Small intestine (tissue), 7 donors: ENCODE measurements around the gene HIRA. TPM values are rescaled to one million over a fixed set of nuclear protein-coding genes. Genes with fewer than 3 reads are reported as not detected.

Experiments used
- DNase-seq, 2 donors: peaks; one replicate each; pipeline versions ENCODE4 v3.0.0 to v3.0.0-alpha.2; 2013
- FAIRE-seq: peaks from 2 replicates; lab custom pipeline; 2012; peaks lifted over from hg19 to GRCh38; lab: Jason Lieb, UNC
- H3K27ac ChIP-seq, 3 donors: one replicate each; pipeline ENCODE4 v1.5.1; 2013; ENCODE audit warnings: low read length in 2 of 3, mild to moderate bottlenecking in 2 of 3, control low read depth in 1 of 3, inconsistent platforms in 1 of 3, low read depth in 1 of 3, moderate library complexity in 1 of 3
- H3K27me3 ChIP-seq, 3 donors: one replicate each; pipeline ENCODE4 v1.6.1; 2013; ENCODE audit warnings: low read length in 3 of 3, inconsistent platforms in 1 of 3; ENCODE audit not compliant: control insufficient read depth in 3 of 3, insufficient read depth in 3 of 3
- H3K36me3 ChIP-seq, 3 donors: one replicate each; pipeline ENCODE4 v1.6.1; 2013; ENCODE audit warnings: low read length in 3 of 3, inconsistent platforms in 1 of 3, low read depth in 1 of 3, mild to moderate bottlenecking in 1 of 3, moderate library complexity in 1 of 3; ENCODE audit not compliant: control insufficient read depth in 3 of 3, insufficient read depth in 2 of 3
- H3K4me1 ChIP-seq, 3 donors: one replicate each; pipeline ENCODE4 v1.6.1; 2013; ENCODE audit warnings: low read length in 2 of 3, inconsistent platforms in 1 of 3, low read depth in 1 of 3, mild to moderate bottlenecking in 1 of 3, moderate library complexity in 1 of 3; ENCODE audit not compliant: control insufficient read depth in 3 of 3, insufficient read depth in 2 of 3
- H3K4me3 ChIP-seq, 3 donors: one replicate each; pipeline ENCODE4 v1.5.1; 2013; ENCODE audit warnings: low read length in 3 of 3, control low read depth in 1 of 3, inconsistent platforms in 1 of 3, low read depth in 1 of 3, mild to moderate bottlenecking in 1 of 3, moderate library complexity in 1 of 3
- H3K9me3 ChIP-seq, 2 donors: one replicate each; pipeline ENCODE4 v1.6.1; 2013; ENCODE audit warnings: low read depth in 1 of 2, low read length in 1 of 2; ENCODE audit not compliant: control insufficient read depth in 2 of 2, insufficient read depth in 1 of 2
- WGBS, 3 donors: extraction: QIAGEN DNeasy Blood & Tissue Kit; methylation state at CpG; one replicate each; pipeline ENCODE4 v1.1.7; 2013; 5-methylcytosine and 5-hydroxymethylcytosine counted together
- polyA plus RNA-seq, 4 donors: library from polyadenylated mRNA; stranded (reverse) in 3 of 4; unstranded in 1 of 4; fragments of 200-250 nt in 3 of 4; fragments of 120-200 nt in 1 of 4; gene quantifications; one replicate each; pipeline versions ENCODE4 v1.2.1 to v1.2.3, GENCODE V29; 2013
- donor health status: healthy with polysubstance abuse.
- donor health status: control.
- donor health status: control.
- donor health status: Bipolar disorder and iron deficiency.
- donor health status: healthy.

Gene HIRA
- polyA plus RNA-seq, 4 donors = 15.7 to 29.3 (median 21.3) TPM

DNA sequence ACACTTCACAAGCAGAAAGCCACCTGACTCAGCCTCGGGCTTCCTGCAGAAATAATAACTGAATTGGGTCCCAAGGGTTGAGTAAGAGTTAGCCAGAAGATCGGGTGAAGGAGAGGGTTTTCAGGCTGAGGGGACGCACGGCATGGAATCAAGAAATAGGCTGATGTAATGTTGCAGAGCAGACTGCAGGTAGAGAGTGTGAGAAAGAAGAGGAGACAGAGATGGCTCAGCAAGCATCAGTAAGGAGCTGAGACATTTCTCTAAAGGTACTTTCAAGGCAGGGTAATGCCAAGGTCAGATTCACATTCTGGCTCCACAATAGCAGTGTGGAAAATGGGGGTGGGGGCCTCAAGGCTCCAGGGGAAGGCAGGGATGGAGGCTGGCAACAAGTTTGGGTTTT, 18.6 kb downstream of the HIRA start:
- Histone ChIP-seq H3K36me3 (peaks cover 1 to 35% (median 4%) of the 10 kb centered on the region in 3 donors), H3K9me3 (no peaks in the 10 kb centered on the region), H3K4me1 (no peaks in the 10 kb centered on the region), H3K27ac (no peak overlapping the region), H3K4me3 (no peak overlapping the region), H3K27me3 (no peaks in the 10 kb centered on the region)
- DNase-seq (no peak), FAIRE-seq (no peak)
- 86 to 89% (median 88%) methylated on average over 4 of the region's 4 CpGs for WGBS, 3 donors

DNA sequence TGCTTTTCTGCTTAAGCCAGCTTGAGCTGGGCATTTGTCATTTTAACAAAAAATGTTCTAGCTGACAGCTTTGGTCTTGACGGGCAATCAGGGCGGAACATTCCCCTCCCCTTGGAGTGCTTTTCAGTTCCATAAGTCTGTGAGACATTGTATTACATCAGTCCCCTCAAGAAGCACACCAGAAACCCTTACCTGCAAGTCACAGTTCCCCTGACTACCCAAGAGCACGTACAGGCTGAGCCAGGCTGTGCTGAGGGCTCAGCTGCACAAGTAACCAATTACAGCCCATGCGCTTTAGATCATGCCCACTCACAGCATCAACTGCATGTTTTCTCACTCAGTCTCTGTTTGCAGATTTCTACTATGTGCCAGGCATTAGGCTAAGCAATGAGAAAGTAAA, 19.1 kb downstream of the HIRA start:
- Histone ChIP-seq H3K4me1 (no peaks in the 10 kb centered on the region), H3K9me3 (no peaks in the 10 kb centered on the region), H3K27ac (no peak overlapping the region), H3K4me3 (no peak overlapping the region), H3K36me3 (peaks cover 4 to 39% (median 4%) of the 10 kb centered on the region in 3 donors), H3K27me3 (no peaks in the 10 kb centered on the region)
- WGBS, 3 donors = 82 to 94% (median 90%) methylated on average over 4 of the region's 4 CpGs
- DNase-seq = no peak
- FAIRE-seq = no peak

DNA sequence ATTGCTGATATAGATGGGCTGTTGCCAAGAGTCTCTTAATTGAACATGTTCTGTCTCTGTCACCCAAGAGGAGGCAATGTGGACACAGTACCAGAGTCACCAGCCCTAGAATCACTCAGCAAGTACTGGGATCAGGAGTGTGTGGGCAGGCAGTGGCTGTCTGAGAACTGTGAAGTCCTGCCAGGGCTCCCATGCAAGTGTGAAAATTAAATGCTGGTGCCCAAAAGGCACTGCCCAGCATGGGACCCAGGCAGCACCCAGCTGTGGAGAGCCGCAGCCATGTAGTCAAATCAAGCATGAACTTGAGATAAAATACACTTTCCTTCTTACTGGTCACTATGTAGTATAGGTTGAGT, 19.9 kb downstream of the HIRA start:
- Histone ChIP-seq H3K4me3 (no peak overlapping the region), H3K27ac (no peak overlapping the region), H3K4me1 (no peaks in the 10 kb centered on the region), H3K9me3 (no peaks in the 10 kb centered on the region), H3K36me3 (peaks cover 4 to 37% (median 8%) of the 10 kb centered on the region in 3 donors), H3K27me3 (no peaks in the 10 kb centered on the region)
- 93 to 100% (median 95%) methylated on average over 1 of the region's 1 CpG for WGBS, 3 donors
- FAIRE-seq = no peak
- no peak for DNase-seq

DNA sequence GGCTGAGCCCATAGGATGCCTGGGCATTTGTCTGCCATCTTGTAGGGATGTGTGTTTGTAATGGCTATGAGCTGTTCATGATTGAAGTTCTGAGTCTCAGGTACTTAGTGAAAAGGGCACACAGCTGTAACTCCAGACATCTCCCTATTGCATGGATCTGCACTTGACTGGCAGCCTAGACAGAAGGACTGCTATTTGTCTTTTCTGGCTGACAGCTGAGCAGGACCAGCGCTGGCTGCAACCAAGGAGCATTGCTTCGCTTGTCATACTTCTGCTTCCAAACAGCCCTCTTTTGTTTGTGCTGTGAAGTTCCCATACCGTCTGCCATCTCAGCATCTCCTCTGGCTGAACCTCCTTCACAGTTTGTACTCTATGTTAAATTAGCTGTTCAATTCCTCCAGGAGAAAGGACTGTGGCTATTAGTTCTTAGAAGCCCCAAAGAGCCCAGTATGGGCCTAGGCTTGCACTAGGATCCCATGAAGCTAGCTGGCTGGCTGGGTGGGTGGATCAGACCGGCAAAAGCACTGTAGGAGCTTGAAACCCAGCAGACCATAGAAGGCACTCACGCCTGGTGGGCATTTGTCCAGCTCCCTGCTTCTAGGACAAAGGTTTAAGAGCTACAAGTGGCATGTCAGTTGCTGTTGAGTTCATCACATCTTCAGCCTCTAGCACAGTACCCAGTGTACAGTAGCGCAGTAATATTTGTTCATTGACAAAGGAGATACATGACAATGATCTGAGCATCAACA, 20.4 kb downstream of the HIRA start:
- Histone ChIP-seq H3K36me3 (peaks cover 4 to 42% (median 10%) of the 10 kb centered on the region in 3 donors), H3K4me1 (no peaks in the 10 kb centered on the region), H3K27me3 (no peaks in the 10 kb centered on the region), H3K27ac (no peak overlapping the region), H3K9me3 (no peaks in the 10 kb centered on the region), H3K4me3 (no peak overlapping the region)
- WGBS, 3 donors = 92 to 96% (median 92%) methylated on average over 6 of the region's 6 CpGs
- DNase-seq (no peak), FAIRE-seq (no peak)

DNA sequence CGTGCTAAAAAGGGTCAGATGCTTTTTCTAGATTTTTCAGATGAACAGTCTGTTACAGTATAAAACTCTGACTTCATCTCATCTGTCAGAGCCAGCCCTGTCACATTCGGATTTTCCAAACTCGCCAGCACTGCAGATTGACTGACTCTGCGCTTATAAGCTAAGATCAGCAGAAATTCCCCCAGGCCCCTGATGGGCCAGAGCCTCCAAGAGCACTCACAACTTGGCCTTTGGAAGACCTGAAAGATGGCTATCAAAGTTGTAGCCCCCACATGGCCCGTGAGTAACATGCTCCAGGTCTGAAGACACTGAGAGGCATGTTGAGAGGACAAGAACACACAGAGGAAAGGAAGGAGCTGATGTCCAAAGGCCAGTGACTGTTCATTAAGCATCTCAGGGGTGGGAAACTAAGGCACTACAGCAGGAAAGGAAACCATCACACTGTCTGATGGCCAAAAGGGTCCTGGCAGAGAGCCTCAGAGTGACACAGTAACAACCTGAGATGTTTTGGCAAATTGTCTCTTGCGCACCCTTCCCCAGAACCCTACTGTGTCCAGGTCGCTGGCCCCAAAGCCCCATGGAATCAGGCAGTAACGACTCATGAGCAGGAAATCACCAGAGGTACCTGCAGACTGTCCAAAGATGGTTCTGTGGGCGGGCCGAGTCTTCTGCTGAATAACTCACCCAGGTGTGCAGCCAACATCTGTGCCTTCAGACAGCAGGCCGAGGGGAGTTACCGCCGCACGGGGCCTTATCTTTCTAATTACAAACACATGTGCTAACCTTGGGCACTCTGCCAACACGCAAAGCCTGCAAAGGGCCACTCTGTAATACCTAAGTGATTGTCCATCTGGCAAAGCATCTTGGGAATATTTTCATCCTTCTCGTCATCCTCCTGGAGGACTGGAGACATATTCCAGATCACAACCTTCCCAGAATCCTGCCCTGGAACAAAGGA, 23.6 kb downstream of the HIRA start:
- no peak for FAIRE-seq
- no peaks in the 10 kb centered on the region for H3K9me3 ChIP-seq
- DNase-seq = peak; percentile 25 to 63
- no peak overlapping the region for H3K27ac ChIP-seq
- no peaks in the 10 kb centered on the region for H3K27me3 ChIP-seq
- no peaks in the 10 kb centered on the region for H3K4me1 ChIP-seq
- H3K36me3 ChIP-seq = peaks cover 4 to 57% (median 17%) of the 10 kb centered on the region in 3 donors
- 55 to 74% (median 64%) methylated on average over 16 of the region's 16 CpGs for WGBS, 3 donors
- no peak overlapping the region for H3K4me3 ChIP-seq

DNA sequence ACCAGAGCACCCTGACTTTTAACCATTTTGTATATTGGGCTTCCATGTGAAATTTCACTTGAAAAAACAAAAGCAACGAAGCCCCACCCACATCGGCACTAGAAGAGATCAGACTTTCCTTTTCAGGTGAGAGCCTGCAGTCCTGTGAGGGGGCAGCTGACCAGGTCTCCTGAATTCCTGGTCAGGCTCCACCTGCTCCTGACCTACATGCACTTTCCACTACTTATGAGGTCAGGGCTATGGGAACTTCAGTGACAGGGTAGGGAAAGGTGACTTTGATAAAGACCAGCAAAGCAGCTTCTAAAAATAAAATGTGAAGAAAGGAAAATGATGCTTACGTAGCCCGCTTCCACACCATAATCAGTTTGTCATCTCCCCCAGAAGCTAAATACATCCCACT, 24.7 kb downstream of the HIRA start:
- FAIRE-seq = no peak
- Histone ChIP-seq H3K4me1 (no peaks in the 10 kb centered on the region), H3K9me3 (no peaks in the 10 kb centered on the region), H3K27me3 (no peaks in the 10 kb centered on the region), H3K4me3 (no peak overlapping the region), H3K36me3 (peaks cover 4 to 58% (median 17%) of the 10 kb centered on the region in 3 donors), H3K27ac (no peak overlapping the region)
- 95 to 96% (median 95%) methylated on average over 4 of the region's 4 CpGs for WGBS, 3 donors
- DNase-seq = no peak

DNA sequence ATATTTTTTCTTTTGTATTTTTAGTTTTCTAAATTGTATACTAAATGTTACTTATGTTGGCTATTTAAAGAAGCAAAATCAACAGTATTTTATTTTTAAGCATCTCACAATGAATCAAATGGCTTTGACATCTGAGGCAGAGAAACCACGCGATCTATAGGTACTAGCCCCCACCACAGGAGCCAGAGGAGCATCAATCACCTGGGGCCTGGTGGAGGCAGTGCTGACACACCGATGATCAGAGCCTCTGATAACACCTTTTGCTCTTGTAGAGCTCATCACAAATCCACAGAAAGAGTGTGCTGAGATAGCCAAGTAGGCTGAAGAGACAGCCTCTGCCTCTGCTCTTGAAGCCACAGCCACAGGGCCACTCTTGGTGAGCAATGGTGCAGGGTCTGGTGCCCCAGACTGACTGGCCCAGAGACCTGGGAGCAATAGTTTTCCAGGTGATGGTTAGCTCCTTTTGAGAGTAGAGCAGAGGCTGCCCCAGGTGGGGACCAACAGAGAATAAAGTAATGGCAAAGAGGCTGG, 25.2 kb downstream of the HIRA start:
- Histone ChIP-seq H3K27ac (no peak overlapping the region), H3K4me3 (no peak overlapping the region), H3K27me3 (no peaks in the 10 kb centered on the region), H3K4me1 (no peaks in the 10 kb centered on the region), H3K36me3 (peaks cover 4 to 60% (median 17%) of the 10 kb centered on the region in 3 donors), H3K9me3 (no peaks in the 10 kb centered on the region)
- 82 to 93% (median 89%) methylated on average over 3 of the region's 3 CpGs for WGBS, 3 donors
- DNase-seq = no peak
- no peak for FAIRE-seq

DNA sequence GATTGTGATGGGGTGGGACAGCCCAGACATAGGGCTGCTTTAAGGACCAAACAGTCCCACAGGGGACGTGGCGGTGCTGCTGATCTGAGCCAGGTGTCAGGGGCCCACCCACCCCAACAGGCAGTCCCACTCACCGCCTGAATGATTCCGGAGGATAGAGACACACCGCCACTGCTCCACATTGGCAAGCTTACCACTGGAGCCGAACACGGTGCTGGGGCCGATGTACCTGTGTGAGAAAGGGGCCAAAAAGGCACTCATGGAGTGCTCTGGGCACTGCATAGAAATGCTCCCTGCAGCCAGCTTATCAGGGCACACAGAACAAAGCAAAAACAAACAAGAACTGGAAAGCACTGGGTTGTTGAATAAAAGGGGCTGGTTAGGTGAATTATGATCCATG, 25.9 kb downstream of the HIRA start:
- 93 to 97% (median 97%) methylated on average over 8 of the region's 8 CpGs for WGBS, 3 donors
- Histone ChIP-seq H3K4me3 (no peak overlapping the region), H3K36me3 (peaks cover 6 to 59% (median 20%) of the 10 kb centered on the region in 3 donors), H3K4me1 (no peaks in the 10 kb centered on the region), H3K27ac (no peak overlapping the region), H3K27me3 (no peaks in the 10 kb centered on the region), H3K9me3 (no peaks in the 10 kb centered on the region)
- no peak for FAIRE-seq
- DNase-seq = no peak
